ENCODE results near the gene GJD3. TPM values are rescaled to one million over a fixed set of nuclear protein-coding genes. Genes with fewer than 3 reads are reported as not detected.

Gene GJD3
- total and polyA plus RNA-seq, 2 of the 4 experiments (the other 2 are of a cell fraction): 0.10 TPM; not detected in 1

- no peaks in the 10 kb centered on the region for H3K9me3 ChIP-seq (ENCODE audit: control insufficient read depth, insufficient read depth, low read length)
- DNase-seq (no peak), ATAC-seq (ENCODE audit: low read depth) (no peak)
- peak overlapping the region; percentile 50 for H2AK5ac ChIP-seq (ENCODE audit: low read depth, low read length)
- CTCF ChIA-PET: no interaction called here
- H2BK5ac ChIP-seq (ENCODE audit: low read depth, low read length, poor library complexity, severe bottlenecking): no peak overlapping the region
- H3K14ac ChIP-seq (replicated peaks; ENCODE audit: low read depth, low read length): no peak overlapping the region
- peaks cover 59 to 94% of the 10 kb centered on the region in 2 experiments for H3K79me1 ChIP-seq (ENCODE audit: low read depth in 1 of 2, low read length in 2 of 2)
- peak overlapping the region in 1 of 2 experiments; percentile 10; a peak in 1 of 4 replicates for H4K8ac ChIP-seq (ENCODE audit: low read depth in 2 of 2, low read length in 2 of 2)
- H3K18ac ChIP-seq (ENCODE audit: low read depth, low read length): no peak overlapping the region
- peaks cover 28% of the 10 kb centered on the region for H3K36me3 ChIP-seq (ENCODE audit: control insufficient read depth, insufficient read depth, low read length)
- H4K20me1 ChIP-seq (ENCODE audit: insufficient read depth, low read length): peaks cover 69% of the 10 kb centered on the region
- H3K9ac ChIP-seq (ENCODE audit: low read depth, low read length): no peak overlapping the region
- H2BK15ac ChIP-seq (ENCODE audit: low read depth, low read length): no peak overlapping the region; the same call in 2 of the 3 replicates
- H3K56ac ChIP-seq (ENCODE audit: extremely low read depth, insufficient read depth, low read length): no peak overlapping the region
- no TSS peak for BruUV-seq (replicated peaks)
- dilution Hi-C loops (cut with HindIII; ENCODE audit: low sequenced_read_pairs, unreplicated experiment) (no loop called here), intact Hi-C loops (cut with micrococcal nuclease) (no loop called here), in situ Hi-C loops (cut with MboI; ENCODE audit: low sequenced_read_pairs) (no loop called here)
- no peak overlapping the region for H4K5ac ChIP-seq (ENCODE audit: low read depth, low read length)
- POLR2A ChIA-PET (ENCODE audit: unreplicated experiment): no interaction called here
- no peaks in the 10 kb centered on the region for H3K27me3 ChIP-seq (ENCODE audit: control insufficient read depth, insufficient read depth, low read length)
- no CpG with 5 or more reads among the region's 1 CpG for WGBS, 2 experiments (ENCODE audit: extremely low coverage in 2 of 2, insufficient read length in 1 of 2)
- no peak overlapping the region for H2AFZ ChIP-seq (replicated peaks; ENCODE audit: low read length, poor library complexity)
- 0 out of 2 replicates have a peak overlapping the region, but pooled peaks have one; percentile 24 for H2BK120ac ChIP-seq (ENCODE audit: low read depth, low read length)
- H3K4ac ChIP-seq (ENCODE audit: low read depth, low read length): peak overlapping the region; percentile 18
- peaks cover 23% of the 10 kb centered on the region for H3K9me1 ChIP-seq (ENCODE audit: insufficient read depth, low read length)
- TF ChIP-seq RCOR1 (IDR thresholded peaks at IDR 0.05; ENCODE audit: insufficient replicate concordance, low read length): no peak
- TF ChIP-seq MAZ (IDR thresholded peaks at IDR 0.05; ENCODE audit: borderline replicate concordance, low read depth, low read length): no peak
- TF ChIP-seq CEBPB (IDR thresholded peaks at IDR 0.05; ENCODE audit: low read depth, low read length): no peak
- TF ChIP-seq MAFK (IDR thresholded peaks at IDR 0.05; ENCODE audit: low read depth, low read length): no peak
- no peak for TF ChIP-seq BHLHE40 (IDR thresholded peaks at IDR 0.05; ENCODE audit: low read depth, low read length)
- no peak for TF ChIP-seq CTCF (conservative IDR thresholded peaks at IDR 0.05; ENCODE audit: low read depth, low read length)
- no peak for TF ChIP-seq FOS (IDR thresholded peaks at IDR 0.05; ENCODE audit: low read depth, low read length)
- no peak for TF ChIP-seq SMC3 (IDR thresholded peaks at IDR 0.05; ENCODE audit: low read depth, low read length)
- no peak for TF ChIP-seq ELK1 (IDR thresholded peaks at IDR 0.05; ENCODE audit: borderline replicate concordance, low read depth, low read length)
- TF ChIP-seq NFE2L2 (IDR thresholded peaks at IDR 0.05; ENCODE audit: low read depth, low read length): no peak
- no peak for TF ChIP-seq POLR2A (IDR thresholded peaks at IDR 0.05; ENCODE audit: low read depth, low read length)
- TF ChIP-seq MXI1 (IDR thresholded peaks at IDR 0.05; ENCODE audit: borderline replicate concordance, low read depth, low read length): no peak
- TF ChIP-seq RFX5 (IDR thresholded peaks at IDR 0.05; ENCODE audit: low read depth, low read length): no peak
- TF ChIP-seq CHD1 (IDR thresholded peaks at IDR 0.05; ENCODE audit: low read depth, low read length): no peak
- TF ChIP-seq RAD21 (IDR thresholded peaks at IDR 0.05; ENCODE audit: low read length): no peak
- TF ChIP-seq USF2 (IDR thresholded peaks at IDR 0.05; ENCODE audit: low read depth, low read length): no peak
- no peak overlapping the region for H3K4me3 ChIP-seq (ENCODE audit: insufficient read depth, low read depth, low read length)
- H3K27ac ChIP-seq (ENCODE audit: insufficient read depth, low read length): peak overlapping the region; percentile 25; the same call in 1 of the 2 replicates
- peaks cover 59% of the 10 kb centered on the region for H3K4me1 ChIP-seq (ENCODE audit: control insufficient read depth, insufficient read depth, low read length)
- no peak overlapping the region for H2AK9ac ChIP-seq (replicated peaks; ENCODE audit: low read depth, low read length, poor library complexity)
- H4K91ac ChIP-seq (ENCODE audit: insufficient read depth, low read depth, low read length): peak overlapping the region; percentile 45; the same call in 1 of the 2 replicates
- H2BK20ac ChIP-seq (ENCODE audit: low read depth, low read length): no peak overlapping the region
- H3K4me2 ChIP-seq (ENCODE audit: low read depth, low read length): peak overlapping the region; percentile 12; the same call in 1 of the 2 replicates
- peak overlapping the region; percentile 59; the same call in 1 of the 2 replicates for H3K23ac ChIP-seq (ENCODE audit: low read depth, low read length)
Measured at GRCh38 chr17:40346765-40347158, 17.8 kb downstream of the GJD3 start.
